HepG2 (cell line): ENCODE results near the gene ITSN2. TPM values are rescaled to one million over a fixed set of nuclear protein-coding genes. Genes with fewer than 3 reads are reported as not detected.

Source experiments
- ATAC-seq: fragments of 200-7000 bp; cut with Tn5 transposase; 3 replicates; pipeline ENCODE4 v1.9.1; 2020; ENCODE audit warnings: mild to moderate bottlenecking, moderate library complexity
- BruUV-seq: library from RNA; stranded (reverse); fragments of 400-500 nt; replicated peaks from 2 replicates; lab custom pipeline; 2021; lab: Mats Ljungman, UMichigan
- CTCF ChIA-PET: fragments of 300-600 bp; formaldehyde crosslinking; extraction: SDS; loops from one replicate; lab custom pipeline; 2021; ENCODE audit warnings: low total read pairs, inconsistent platforms, low intra/inter-chr PET ratio; lab: Yijun Ruan, JAX
- POLR2A ChIA-PET: fragments of 350-600 bp; sonication (Branson Sonifier 250); formaldehyde crosslinking; loops from one replicate; lab custom pipeline; 2020; ENCODE audit warnings: antibody characterized with exemption, inconsistent platforms; lab: Yijun Ruan, JAX
- DNase-seq: peaks from one replicate; pipeline ENCODE4 v3.0.0-alpha.2; 2015; ENCODE audit warnings: low spot score
- FAIRE-seq: peaks from 3 replicates; lab custom pipeline; 2011; peaks lifted over from hg19 to GRCh38; lab: Jason Lieb, UNC
- H2AFZ ChIP-seq: one replicate; pipeline ENCODE4 v1.6.1; 2011; ENCODE audit warnings: low read length, inconsistent platforms
- H3K27ac ChIP-seq: fragments of 300-600 bp; 3 replicates; pipeline ENCODE4 v1.8.0; 2011; ENCODE audit warnings: mixed run types, mild to moderate bottlenecking, mixed read lengths, low read length, inconsistent platforms; ENCODE audit not compliant: insufficient read depth; ENCODE audit errors: extremely low read length
- H3K27me3 ChIP-seq, 2 experiments: fragments of 200-600 bp in 1 of 2; 2 replicates in 1 of 2; 3 replicates in 1 of 2; pipeline versions ENCODE4 v1.6.0 to v1.8.0; 2011; ENCODE audit warnings: low read length in 2 of 2, mild to moderate bottlenecking in 2 of 2, moderate library complexity in 2 of 2, inconsistent platforms in 1 of 2; ENCODE audit not compliant: insufficient read depth in 2 of 2, control insufficient read depth in 1 of 2
- H3K36me3 ChIP-seq, 2 experiments: fragments of 200-600 bp in 1 of 2; replicated peaks in 1 of 2; 2 replicates in 1 of 2; 3 replicates in 1 of 2; pipeline versions ENCODE4 v1.5.1 to v1.8.0; 2011; ENCODE audit warnings: low read length in 2 of 2, inconsistent platforms in 1 of 2; ENCODE audit not compliant: insufficient read depth in 2 of 2, control insufficient read depth in 1 of 2
- H3K4me1 ChIP-seq: 2 replicates; pipeline ENCODE4 v1.5.1; 2012; ENCODE audit warnings: low read length, inconsistent platforms; ENCODE audit not compliant: insufficient read depth
- H3K4me2 ChIP-seq: 2 replicates; pipeline ENCODE4 v1.6.0; 2011; ENCODE audit warnings: low read depth, low read length, inconsistent platforms
- H3K4me3 ChIP-seq, 3 experiments: fragments of 200-600 bp in 1 of 3; sonication (generic), shearing (Covaris generic) in 1 of 3; replicated peaks in 1 of 3; 2 replicates each; pipeline ENCODE4 v1.5.1; 2011 to 2016; ENCODE audit warnings: low read length in 3 of 3, inconsistent platforms in 2 of 3, low read depth in 2 of 3, mild to moderate bottlenecking in 2 of 3, control low read depth in 1 of 3, mixed read lengths in 1 of 3; ENCODE audit not compliant: insufficient read depth in 1 of 3
- H3K79me2 ChIP-seq: one replicate; pipeline ENCODE4 v1.6.1; 2011; ENCODE audit warnings: low read length, inconsistent platforms; ENCODE audit not compliant: insufficient read depth
- H3K9ac ChIP-seq: 2 replicates; pipeline ENCODE4 v1.6.0; 2011; ENCODE audit warnings: mild to moderate bottlenecking, low read depth, low read length, inconsistent platforms; ENCODE audit not compliant: insufficient read depth
- H3K9me3 ChIP-seq: 2 replicates; pipeline ENCODE4 v1.5.1; 2012; ENCODE audit warnings: mild to moderate bottlenecking, low read length
- H4K20me1 ChIP-seq: 2 replicates; pipeline ENCODE4 v1.6.0; 2011; ENCODE audit warnings: inconsistent platforms, mild to moderate bottlenecking, low read length, moderate library complexity; ENCODE audit not compliant: insufficient read depth
- ARNT ChIP-seq: fragments of 450-650 bp; IDR thresholded peaks from 2 replicates; pipeline ENCODE4 v1.6.1; 2017
- CHD2 ChIP-seq: IDR thresholded peaks from 2 replicates; pipeline ENCODE4 v1.6.1; 2011; ENCODE audit warnings: low read depth, low read length, improper control_type of control experiment
- DMAP1 ChIP-seq: IDR thresholded peaks from 2 replicates; pipeline ENCODE4 v1.6.1; 2016
- EEA1 ChIP-seq: sonication (generic); formaldehyde crosslinking; IDR thresholded peaks from 2 replicates; pipeline ENCODE4 v1.5.1; 2020; ENCODE audit warnings: mild to moderate bottlenecking, missing genetic modification reagents, borderline replicate concordance
- ELF3 ChIP-seq: IDR thresholded peaks from 2 replicates; pipeline ENCODE4 v1.6.1; 2016; ENCODE audit warnings: missing genetic modification reagents, missing compliant biosample characterization
- GATAD2A ChIP-seq: IDR thresholded peaks from 2 replicates; pipeline ENCODE4 v1.6.1; 2016
- HMG20B ChIP-seq: conservative IDR thresholded peaks from 2 replicates; pipeline ENCODE4 v1.6.1; 2016; ENCODE audit warnings: missing genetic modification reagents, missing compliant biosample characterization
- KLF13 ChIP-seq: sonication (generic); formaldehyde crosslinking; IDR thresholded peaks from 2 replicates; pipeline ENCODE4 v1.4.0; 2020; ENCODE audit warnings: mild to moderate bottlenecking, missing genetic modification reagents
- NFIB ChIP-seq: sonication (generic); formaldehyde crosslinking; IDR thresholded peaks from 2 replicates; pipeline ENCODE4 v1.9.0; 2021; ENCODE audit warnings: missing genetic modification reagents, mild to moderate bottlenecking, borderline replicate concordance
- TAF1 ChIP-seq: sonication (generic); formaldehyde crosslinking; IDR thresholded peaks from 2 replicates; pipeline ENCODE4 v1.4.0; 2020; ENCODE audit warnings: missing genetic modification reagents
- TOPORS ChIP-seq: sonication (generic); formaldehyde crosslinking; IDR thresholded peaks from 2 replicates; pipeline ENCODE4 v1.8.0; 2023; ENCODE audit warnings: mild to moderate bottlenecking, missing genetic modification reagents
- ZNF143 ChIP-seq: sonication (generic); formaldehyde crosslinking; IDR thresholded peaks from 2 replicates; pipeline ENCODE4 v1.4.0; 2020; ENCODE audit warnings: missing genetic modification reagents
- ZNF234 ChIP-seq: sonication (generic); formaldehyde crosslinking; conservative IDR thresholded peaks from 2 replicates; pipeline ENCODE4 v1.5.1; 2020; ENCODE audit warnings: mild to moderate bottlenecking, missing genetic modification reagents
- ZNF235 ChIP-seq: sonication (generic); formaldehyde crosslinking; IDR thresholded peaks from 2 replicates; pipeline ENCODE4 v1.8.1; 2023; ENCODE audit warnings: mild to moderate bottlenecking, missing genetic modification reagents, borderline replicate concordance
- ZNF776 ChIP-seq: sonication (generic); formaldehyde crosslinking; IDR thresholded peaks from 2 replicates; pipeline ENCODE4 v1.4.0; 2020; ENCODE audit warnings: mild to moderate bottlenecking, missing genetic modification reagents
- ZNF781 ChIP-seq: sonication (generic); formaldehyde crosslinking; IDR thresholded peaks from 2 replicates; pipeline ENCODE4 v1.5.1; 2020; ENCODE audit warnings: borderline replicate concordance, mild to moderate bottlenecking, missing genetic modification reagents; ENCODE audit errors: not compliant biosample characterization
- ZNF841 ChIP-seq: sonication (generic); formaldehyde crosslinking; IDR thresholded peaks from 2 replicates; pipeline ENCODE4 v1.8.1; 2023; ENCODE audit warnings: missing genetic modification reagents, borderline replicate concordance
- ZSCAN21 ChIP-seq: sonication (generic); formaldehyde crosslinking; IDR thresholded peaks from 2 replicates; pipeline ENCODE4 v1.8.0; 2022; ENCODE audit warnings: mild to moderate bottlenecking, missing genetic modification reagents, moderate library complexity, borderline replicate concordance
- WGBS: methylation state at CpG from one replicate; pipeline ENCODE4 v1.1.6; 2017; ENCODE audit warnings: low lambda C conversion rate; 5-methylcytosine and 5-hydroxymethylcytosine counted together
- in situ Hi-C: cut with HindIII; loops from 2 replicates; pipeline ENCODE4 v1.10.0; 2017; ENCODE audit warnings: low pct_unique_long_range_greater_than_20kb; ENCODE audit not compliant: extremely low pct_ligation_motif_present
- intact Hi-C: fragments of 100-400 bp; cut with micrococcal nuclease; formaldehyde crosslinking; loops from one replicate; pipeline ENCODE4 v1.10.0; 2022; ENCODE audit not compliant: unreplicated experiment
- polyA plus RNA-seq, 8 experiments: library from polyadenylated mRNA; depleted of rRNA in 3 of 8; stranded (reverse) in 7 of 8; unstranded in 1 of 8; fragments of >200 nt; fragmentation: Illumina TruSeq in 4 of 8; extraction: Trizol in 4 of 8; gene quantifications; 2 replicates each; pipeline versions ENCODE4 v1.2.1 to v1.2.3, GENCODE V29; 2011 to 2016; ENCODE audit warnings: low read depth in 4 of 8, missing spikeins in 1 of 8, mixed read lengths in 1 of 8; ENCODE audit not compliant: insufficient read depth in 1 of 8
- total RNA-seq, 5 experiments: library from RNA; depleted of rRNA; stranded (reverse); fragments of >200 nt; fragmentation: Illumina TruSeq; extraction: Trizol; gene quantifications; 2 replicates each; pipeline ENCODE4 v1.2.3, GENCODE V29; 2016; ENCODE audit warnings: low read depth in 1 of 5
- TF ChIP-seq, protein P1 (sequence below): sonication (generic); formaldehyde crosslinking; IDR thresholded peaks from 2 replicates; pipeline ENCODE4 v1.4.0; 2020; ENCODE audit warnings: mild to moderate bottlenecking, missing genetic modification reagents, borderline replicate concordance

The ITSN2 gene
- total and polyA plus RNA-seq, 2 of the 13 experiments (the other 11 are each of a cell fraction or from before 2014, with no cell fraction given) = 26.0 to 26.6 TPM

- in situ Hi-C loops (no loop called here), intact Hi-C loops (no loop called here)
- CTCF ChIA-PET = no interaction called here
- no peak for DNase-seq
- H3K4me2 ChIP-seq = no peak overlapping the region
- H3K36me3 ChIP-seq = peaks cover 16 to 65% of the 10 kb centered on the region in 2 experiments
- no peaks in the 10 kb centered on the region for H4K20me1 ChIP-seq
- ATAC-seq = no peak
- no peak overlapping the region for H3K9ac ChIP-seq
- POLR2A ChIA-PET = no interaction called here
- no peaks in the 10 kb centered on the region for H3K79me2 ChIP-seq
- no peak overlapping the region for H2AFZ ChIP-seq
- no peak for FAIRE-seq
- BruUV-seq = no TSS peak
- no peak overlapping the region for H3K4me3 ChIP-seq
- H3K27ac ChIP-seq = no peak overlapping the region
- no peaks in the 10 kb centered on the region for H3K27me3 ChIP-seq
- WGBS = 96% methylated on average over 4 of the region's 4 CpGs
- H3K9me3 ChIP-seq = no peaks in the 10 kb centered on the region
- H3K4me1 ChIP-seq = no peaks in the 10 kb centered on the region
- TF ChIP-seq ARNT (no peak), EEA1 (no peak), HMG20B (no peak), ZNF841 (no peak)
- TF ChIP-seq, all 625 proteins: peak for 0
These were observed 62.7 kb downstream of the ITSN2 start for GRCh38 chr2:24297663-24298062.

DNA sequence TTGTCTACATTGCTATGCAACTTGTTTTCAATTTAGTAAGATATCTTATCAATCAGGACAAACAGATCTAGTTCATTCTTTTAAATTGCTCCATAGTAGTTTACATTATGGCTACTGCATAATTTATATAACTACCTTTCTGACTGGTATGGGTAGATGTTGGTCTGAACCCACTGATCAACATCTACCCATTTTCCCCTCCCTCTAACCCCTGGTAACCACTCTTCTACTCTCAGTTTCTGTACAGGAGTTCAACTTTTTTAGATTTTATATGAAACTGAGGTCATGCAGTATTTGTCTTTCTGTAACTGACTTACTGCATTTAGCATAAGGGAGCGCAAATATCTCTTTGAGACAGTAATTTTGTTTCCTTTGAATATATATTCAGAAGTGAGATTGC is 73.2 kb downstream of the ITSN2 start:
- no peaks in the 10 kb centered on the region for H3K79me2 ChIP-seq
- H3K27ac ChIP-seq = no peak overlapping the region
- BruUV-seq = no TSS peak
- H3K27me3 ChIP-seq = no peaks in the 10 kb centered on the region
- no peaks in the 10 kb centered on the region for H3K9me3 ChIP-seq
- no peak overlapping the region for H2AFZ ChIP-seq
- H3K36me3 ChIP-seq = no peaks in the 10 kb centered on the region; a peak in 1 of 5 replicates
- H3K9ac ChIP-seq = no peak overlapping the region
- TF ChIP-seq CHD2 (no peak), GATAD2A (CRISPR knock-in tag) (no peak), ZNF235 (CRISPR knock-in tag) (no peak), NFIB (CRISPR knock-in tag) (no peak), TOPORS (no peak), ELF3 (CRISPR knock-in tag) (no peak), TAF1 (CRISPR knock-in tag) (no peak), DMAP1 (CRISPR knock-in tag) (no peak), KLF13 (CRISPR knock-in tag) (no peak), ZNF781 (CRISPR knock-in tag) (no peak), ZNF143 (no peak), ZSCAN21 (CRISPR knock-in tag) (no peak), ZNF776 (CRISPR knock-in tag) (no peak), ZNF234 (CRISPR knock-in tag) (no peak)
- TF ChIP-seq, protein P1, sequence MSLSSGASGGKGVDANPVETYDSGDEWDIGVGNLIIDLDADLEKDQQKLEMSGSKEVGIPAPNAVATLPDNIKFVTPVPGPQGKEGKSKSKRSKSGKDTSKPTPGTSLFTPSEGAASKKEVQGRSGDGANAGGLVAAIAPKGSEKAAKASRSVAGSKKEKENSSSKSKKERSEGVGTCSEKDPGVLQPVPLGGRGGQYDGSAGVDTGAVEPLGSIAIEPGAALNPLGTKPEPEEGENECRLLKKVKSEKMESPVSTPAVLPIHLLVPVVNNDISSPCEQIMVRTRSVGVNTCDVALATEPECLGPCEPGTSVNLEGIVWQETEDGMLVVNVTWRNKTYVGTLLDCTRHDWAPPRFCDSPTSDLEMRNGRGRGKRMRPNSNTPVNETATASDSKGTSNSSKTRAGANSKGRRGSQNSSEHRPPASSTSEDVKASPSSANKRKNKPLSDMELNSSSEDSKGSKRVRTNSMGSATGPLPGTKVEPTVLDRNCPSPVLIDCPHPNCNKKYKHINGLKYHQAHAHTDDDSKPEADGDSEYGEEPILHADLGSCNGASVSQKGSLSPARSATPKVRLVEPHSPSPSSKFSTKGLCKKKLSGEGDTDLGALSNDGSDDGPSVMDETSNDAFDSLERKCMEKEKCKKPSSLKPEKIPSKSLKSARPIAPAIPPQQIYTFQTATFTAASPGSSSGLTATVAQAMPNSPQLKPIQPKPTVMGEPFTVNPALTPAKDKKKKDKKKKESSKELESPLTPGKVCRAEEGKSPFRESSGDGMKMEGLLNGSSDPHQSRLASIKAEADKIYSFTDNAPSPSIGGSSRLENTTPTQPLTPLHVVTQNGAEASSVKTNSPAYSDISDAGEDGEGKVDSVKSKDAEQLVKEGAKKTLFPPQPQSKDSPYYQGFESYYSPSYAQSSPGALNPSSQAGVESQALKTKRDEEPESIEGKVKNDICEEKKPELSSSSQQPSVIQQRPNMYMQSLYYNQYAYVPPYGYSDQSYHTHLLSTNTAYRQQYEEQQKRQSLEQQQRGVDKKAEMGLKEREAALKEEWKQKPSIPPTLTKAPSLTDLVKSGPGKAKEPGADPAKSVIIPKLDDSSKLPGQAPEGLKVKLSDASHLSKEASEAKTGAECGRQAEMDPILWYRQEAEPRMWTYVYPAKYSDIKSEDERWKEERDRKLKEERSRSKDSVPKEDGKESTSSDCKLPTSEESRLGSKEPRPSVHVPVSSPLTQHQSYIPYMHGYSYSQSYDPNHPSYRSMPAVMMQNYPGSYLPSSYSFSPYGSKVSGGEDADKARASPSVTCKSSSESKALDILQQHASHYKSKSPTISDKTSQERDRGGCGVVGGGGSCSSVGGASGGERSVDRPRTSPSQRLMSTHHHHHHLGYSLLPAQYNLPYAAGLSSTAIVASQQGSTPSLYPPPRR (CRISPR knock-in tag) = no peak
- TF ChIP-seq, all 625 proteins: peak for 0
- no peak for DNase-seq
- no peak overlapping the region for H3K4me3 ChIP-seq
- no peak for ATAC-seq
- H3K4me1 ChIP-seq = no peaks in the 10 kb centered on the region
- FAIRE-seq = no peak
- no peaks in the 10 kb centered on the region for H4K20me1 ChIP-seq
- intact Hi-C loops (no loop called here), in situ Hi-C loops (no loop called here)
- CTCF ChIA-PET = no interaction called here
- H3K4me2 ChIP-seq = no peak overlapping the region
- 98% methylated on average over 1 of the region's 1 CpG for WGBS
- POLR2A ChIA-PET = no interaction called here
